Gastroesophageal sphincter (tissue), 4 donors: ENCODE data around the gene VPS45. TPM values are rescaled to one million over a fixed set of nuclear protein-coding genes. Genes with fewer than 3 reads are reported as not detected.

Experiments
- ATAC-seq: fragments of 150-250 bp; one replicate; pipeline ENCODE4 v1.9.1; 2016; ENCODE audit warnings: mild to moderate bottlenecking, moderate library complexity
- H3K27ac ChIP-seq, 4 donors: fragments of 200-600 bp; sonication (generic) in 3 of 4; 1 replicate in 3 of 4; 2 replicates in 1 of 4; pipeline ENCODE4 v1.5.1; 2016 to 2019
- H3K27me3 ChIP-seq: fragments of 200-600 bp; sonication (generic); one replicate; pipeline ENCODE4 v1.5.1; 2019
- H3K36me3 ChIP-seq, 2 donors: fragments of 200-600 bp; sonication (generic); one replicate each; pipeline ENCODE4 v1.5.1; 2019; ENCODE audit warnings: control low read depth in 1 of 2
- H3K4me1 ChIP-seq, 3 donors: fragments of 200-600 bp; sonication (generic); 1 replicate in 2 of 3; 2 replicates in 1 of 3; pipeline ENCODE4 v1.5.1; 2016 to 2019; ENCODE audit warnings: control low read depth in 2 of 3
- H3K4me3 ChIP-seq, 2 donors: fragments of 200-600 bp; sonication (generic); one replicate each; pipeline ENCODE4 v1.5.1; 2019; ENCODE audit warnings: mild to moderate bottlenecking in 1 of 2, moderate library complexity in 1 of 2
- H3K9me3 ChIP-seq, 3 donors: fragments of 200-600 bp; sonication (generic); one replicate each; pipeline ENCODE4 v1.5.1; 2017 to 2019; ENCODE audit warnings: control low read depth in 2 of 3
- CTCF ChIP-seq, 4 experiments: fragments of 200-600 bp in 2 of 4; fragments of 450-650 bp in 2 of 4; sonication (generic) in 1 of 4; IDR thresholded peaks; one replicate each; pipeline ENCODE4 v1.5.1; 2017 to 2019; ENCODE audit warnings: antibody characterized with exemption in 4 of 4, mild to moderate bottlenecking in 2 of 4, moderate library complexity in 2 of 4
- EP300 ChIP-seq: sonication (generic); formaldehyde crosslinking; IDR thresholded peaks from one replicate; pipeline ENCODE4 v1.6.1; 2017; ENCODE audit warnings: antibody characterized with exemption, mild to moderate bottlenecking
- POLR2A ChIP-seq, 2 donors: fragments of 450-650 bp; IDR thresholded peaks; one replicate each; pipeline ENCODE4 v1.6.1; 2017; ENCODE audit warnings: antibody characterized with exemption in 2 of 2, mild to moderate bottlenecking in 2 of 2, moderate library complexity in 1 of 2
- POLR2AphosphoS5 ChIP-seq: sonication (generic); formaldehyde crosslinking; IDR thresholded peaks from one replicate; pipeline ENCODE4 v1.6.1; 2017; ENCODE audit warnings: antibody characterized with exemption
- WGBS, 2 donors: methylation state at CpG; one replicate each; pipeline ENCODE4 v1.1.5; 2018; ENCODE audit warnings: low coverage in 1 of 2; 5-methylcytosine and 5-hydroxymethylcytosine counted together
- total RNA-seq, 4 donors: library from RNA; depleted of rRNA; stranded (reverse); fragments of >200 nt; gene quantifications; one replicate each; pipeline ENCODE4 v1.1.0, GENCODE V29; 2016

Gene VPS45
- total RNA-seq, 4 donors from 2014 or later = 44.7 to 75.8 (median 50.4) TPM

GRCh38 chr1:150155413-150156071, 88.0 kb downstream of the VPS45 start:
- Histone ChIP-seq H3K4me3 (peak overlapping the region in 1 of 2 donors; percentile 92), H3K9me3 (no peaks in the 10 kb centered on the region), H3K36me3 (peaks cover 3 to 75% of the 10 kb centered on the region in 2 donors), H3K27me3 (no peaks in the 10 kb centered on the region), H3K4me1 (peaks cover 19 to 97% (median 24%) of the 10 kb centered on the region in 3 donors), H3K27ac (peak overlapping the region; percentile 97 to 99 (median 98))
- WGBS, 2 donors = 47 to 48% methylated on average over 4 to 7 of the region's 13 CpGs
- ATAC-seq = no peak
- TF ChIP-seq EP300 = no peak
- peak; percentile 4 for TF ChIP-seq POLR2AphosphoS5
- peak in 1 of 4 experiments; percentile 18 for TF ChIP-seq CTCF (IDR thresholded peaks at IDR 0.05)

- TF ChIP-seq POLR2A (IDR thresholded peaks at IDR 0.05) (no peak), POLR2AphosphoS5 (peak; percentile 91), CTCF (IDR thresholded peaks at IDR 0.05) (no peak)
- Histone ChIP-seq H3K27me3 (no peaks in the 10 kb centered on the region), H3K4me1 (peaks cover 24 to 100% (median 26%) of the 10 kb centered on the region in 3 donors), H3K4me3 (no peak overlapping the region), H3K9me3 (no peaks in the 10 kb centered on the region), H3K36me3 (peaks cover 3 to 75% of the 10 kb centered on the region in 2 donors), H3K27ac (peak overlapping the region; percentile 97 to 99 (median 98))
- WGBS, 2 donors = 36 to 55% methylated on average over 10 to 12 of the region's 16 CpGs
- ATAC-seq = peak; percentile 27
Measured at GRCh38 chr1:150156868-150157603, 89.5 kb downstream of the VPS45 start.

GRCh38 chr1:150159550-150159949, 92.0 kb downstream of the VPS45 start:
- Histone ChIP-seq H3K27me3 (no peaks in the 10 kb centered on the region), H3K9me3 (no peaks in the 10 kb centered on the region), H3K36me3 (peaks cover 3 to 57% of the 10 kb centered on the region in 2 donors), H3K4me3 (no peak overlapping the region), H3K4me1 (peaks cover 25 to 98% (median 29%) of the 10 kb centered on the region in 3 donors), H3K27ac (peak overlapping the region; percentile 97 to 99 (median 98))
- ATAC-seq = no peak
- TF ChIP-seq EP300 = no peak
- no peak for TF ChIP-seq POLR2A (IDR thresholded peaks at IDR 0.05)
- no peak for TF ChIP-seq CTCF (IDR thresholded peaks at IDR 0.05)
- TF ChIP-seq POLR2AphosphoS5 = no peak
- WGBS, 2 donors = 21 to 30% methylated on average over 4 of the region's 8 CpGs

GRCh38 chr1:150160964-150161621, 93.5 kb downstream of the VPS45 start:
- Histone ChIP-seq H3K9me3 (no peaks in the 10 kb centered on the region), H3K27me3 (no peaks in the 10 kb centered on the region), H3K27ac (peak overlapping the region; percentile 97 to 99 (median 98)), H3K36me3 (peaks cover 3 to 41% of the 10 kb centered on the region in 2 donors), H3K4me1 (peaks cover 21 to 98% (median 29%) of the 10 kb centered on the region in 3 donors), H3K4me3 (peak overlapping the region in 1 of 2 donors; percentile 1)
- no peak for ATAC-seq
- TF ChIP-seq POLR2AphosphoS5 (no peak), POLR2A (IDR thresholded peaks at IDR 0.05) (no peak), CTCF (IDR thresholded peaks at IDR 0.05) (no peak), EP300 (no peak)
- 58 to 65% methylated on average over 6 to 7 of the region's 7 CpGs for WGBS, 2 donors
